Nucleus accumbens (tissue), 56 donors: Measurements from ENCODE around the gene SPRED2.

Source experiments
- DNase-seq, 56 donors: peaks; one replicate each; lab custom pipeline; 2025; lab: John Stamatoyannopoulos, UW

SPRED2 gene

DNA sequence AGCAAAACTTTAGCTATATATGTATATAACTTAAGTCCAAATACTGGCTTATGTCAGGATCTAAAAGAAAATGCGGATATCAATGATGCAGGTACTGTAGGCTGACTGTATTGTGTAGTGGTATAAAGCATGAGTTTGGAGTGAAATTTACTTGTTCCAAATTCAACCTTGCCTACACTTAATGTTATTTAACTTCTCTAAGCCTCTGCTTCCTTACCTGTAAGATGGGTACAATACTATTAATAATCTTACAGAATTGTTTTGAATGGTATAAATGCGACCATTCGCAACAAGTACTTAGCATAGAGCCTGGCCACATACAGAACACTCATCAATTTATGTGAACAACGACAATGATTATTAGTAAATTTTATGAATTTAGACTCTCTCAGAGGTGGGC, 62.4 kb downstream of the SPRED2 start:
- DNase-seq = no peak

DNA sequence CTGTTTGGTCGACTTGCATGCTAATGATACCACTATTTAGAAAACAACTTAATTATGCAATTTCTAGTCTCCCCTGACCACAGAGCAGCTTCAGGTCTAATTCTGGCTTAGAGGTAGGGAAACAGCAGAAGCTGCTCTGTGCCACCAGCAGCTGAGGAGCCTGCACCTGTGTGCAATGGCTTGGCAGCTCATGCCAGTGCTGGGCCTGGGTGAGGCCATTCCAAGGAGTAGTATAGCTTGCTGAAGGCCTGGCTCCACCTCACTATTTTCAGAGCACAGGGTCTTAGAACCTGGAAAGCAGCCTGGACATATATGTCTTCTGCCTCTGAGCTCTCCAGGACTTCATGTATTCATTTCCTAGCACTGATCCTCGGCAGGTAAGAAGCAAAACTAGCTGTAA, 62.8 kb downstream of the SPRED2 start:
- DNase-seq = no peak

DNA sequence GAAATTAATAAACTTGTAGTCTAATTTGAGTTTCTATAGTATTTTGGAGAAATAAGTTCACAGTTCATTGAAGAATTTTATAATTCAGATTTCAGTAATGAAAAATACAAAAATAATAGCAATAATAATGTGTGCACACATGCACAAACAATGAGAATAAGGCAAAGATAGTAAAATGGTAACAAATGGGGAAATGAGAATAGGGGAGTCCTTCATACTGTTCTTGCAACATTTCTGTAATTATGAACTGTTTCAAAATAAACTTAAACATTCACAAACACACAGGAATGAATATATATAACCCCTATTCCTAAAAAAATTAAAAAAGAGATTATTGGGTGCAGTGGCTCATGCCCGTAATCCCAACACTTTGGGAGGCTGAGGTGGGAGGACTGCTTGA, 63.9 kb downstream of the SPRED2 start:
- no peak for DNase-seq

DNA sequence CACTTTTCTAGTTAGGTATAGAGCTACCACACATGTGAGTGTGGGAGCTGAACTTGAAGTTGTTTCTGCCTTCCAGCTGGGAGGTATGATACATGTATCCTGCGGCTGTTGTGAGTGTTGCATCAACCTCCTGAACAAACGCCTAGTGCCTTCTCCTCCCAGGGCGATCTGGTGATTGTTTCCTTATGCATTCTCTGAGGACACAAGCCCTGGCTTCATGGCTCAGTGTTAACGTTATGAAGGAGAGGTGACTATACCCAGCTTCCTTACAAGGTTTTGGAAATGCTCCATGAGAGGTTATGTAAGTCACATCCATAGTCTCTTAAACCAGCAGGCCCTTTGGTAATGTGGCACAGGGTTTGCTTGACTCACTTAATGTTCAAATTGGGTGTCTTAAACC, 64.9 kb downstream of the SPRED2 start:
- no peak for DNase-seq

DNA sequence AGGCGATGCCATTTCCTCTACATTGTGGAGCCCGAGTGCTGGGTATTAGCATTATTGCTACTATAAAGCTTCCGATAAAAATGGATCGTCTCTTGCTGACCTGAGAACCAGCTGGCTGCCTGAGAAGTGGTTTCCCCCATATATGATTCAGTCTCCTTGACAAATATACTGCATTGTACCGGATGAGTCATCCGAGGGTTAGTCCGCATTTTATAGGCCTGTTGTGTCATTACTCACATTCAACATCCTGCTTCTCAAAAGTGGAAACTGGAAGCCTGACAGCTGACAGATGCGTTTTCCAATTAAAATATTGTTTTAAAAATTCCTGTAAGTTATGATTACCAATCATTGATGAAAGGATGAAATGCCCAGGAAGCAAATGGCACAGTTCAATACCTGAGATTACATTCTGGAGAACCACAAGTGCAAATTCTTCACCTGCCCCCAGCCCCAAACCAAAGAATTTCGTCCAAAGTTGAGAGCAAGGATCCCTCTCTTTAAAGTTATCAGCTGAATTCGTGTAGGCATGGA, 65.7 kb downstream of the SPRED2 start:
- no peak for DNase-seq

DNA sequence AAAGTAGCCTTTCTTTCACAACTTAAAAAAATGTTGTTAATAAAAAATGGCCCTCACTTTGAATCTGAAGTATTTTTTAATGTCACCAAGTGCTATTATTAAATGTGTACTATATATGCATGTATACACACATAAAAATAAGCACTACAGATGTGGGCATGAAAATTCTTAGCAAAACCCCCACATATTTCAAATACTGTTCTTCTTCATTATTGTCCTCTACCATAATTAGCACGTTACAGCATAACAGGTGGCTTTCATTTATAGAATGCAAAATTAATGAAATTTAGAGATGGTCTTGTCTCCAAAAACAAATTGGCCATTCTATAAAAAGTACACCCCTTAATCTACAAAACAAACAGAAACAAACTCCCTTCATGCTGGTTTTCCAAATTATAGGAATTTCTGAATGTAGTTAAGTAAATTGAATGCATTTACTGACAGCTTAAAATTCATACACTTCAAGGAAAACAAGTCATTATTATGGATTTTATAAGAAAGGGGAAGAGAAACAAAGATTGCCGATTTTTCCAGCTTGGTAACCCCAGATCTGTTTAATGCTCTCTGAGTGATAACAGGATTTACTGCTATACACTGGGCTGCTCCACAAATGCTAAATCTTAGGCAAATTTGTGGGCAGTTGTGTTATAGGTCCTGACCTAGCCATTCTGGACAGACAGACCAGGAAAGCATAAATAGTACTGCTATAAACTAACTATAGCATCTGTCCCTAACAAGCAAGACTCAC, 67.2 kb downstream of the SPRED2 start:
- DNase-seq = no peak

DNA sequence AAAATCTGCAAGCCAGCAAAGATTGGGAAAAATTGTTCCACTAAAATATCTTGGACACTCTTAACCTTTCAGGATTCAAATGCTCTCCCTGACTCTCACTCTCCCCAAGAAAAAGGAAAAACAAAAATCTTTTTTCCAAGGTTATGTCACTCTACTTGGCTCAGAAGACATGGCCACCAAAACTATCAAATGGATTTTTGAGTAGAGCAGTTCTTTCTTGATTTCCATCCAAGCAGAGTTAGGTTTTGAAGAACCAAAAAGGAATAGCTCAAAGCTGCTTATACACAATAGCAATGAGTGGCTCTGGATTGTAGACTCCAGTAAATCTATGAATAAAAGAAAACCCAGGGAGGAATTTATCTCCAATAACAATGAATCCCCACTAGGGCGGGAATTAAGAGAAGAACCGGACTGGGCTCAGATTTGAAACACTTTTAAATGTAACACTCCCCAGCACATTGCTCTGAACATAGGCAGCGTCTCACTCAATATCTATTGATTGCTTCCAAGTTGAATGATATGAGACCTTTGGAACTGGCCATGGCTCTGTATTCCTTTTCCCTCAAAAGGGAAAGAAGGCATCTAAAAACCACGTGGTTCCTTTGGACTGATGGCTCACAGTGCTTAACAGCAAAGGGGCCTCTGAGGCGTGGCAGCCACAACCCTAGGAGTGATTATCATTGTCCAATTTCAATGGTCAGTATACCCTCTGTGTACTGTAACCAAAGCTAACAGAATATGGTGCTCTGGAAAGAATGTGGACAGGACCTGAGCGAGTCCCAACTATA, 68.3 kb downstream of the SPRED2 start:
- no peak for DNase-seq

DNA sequence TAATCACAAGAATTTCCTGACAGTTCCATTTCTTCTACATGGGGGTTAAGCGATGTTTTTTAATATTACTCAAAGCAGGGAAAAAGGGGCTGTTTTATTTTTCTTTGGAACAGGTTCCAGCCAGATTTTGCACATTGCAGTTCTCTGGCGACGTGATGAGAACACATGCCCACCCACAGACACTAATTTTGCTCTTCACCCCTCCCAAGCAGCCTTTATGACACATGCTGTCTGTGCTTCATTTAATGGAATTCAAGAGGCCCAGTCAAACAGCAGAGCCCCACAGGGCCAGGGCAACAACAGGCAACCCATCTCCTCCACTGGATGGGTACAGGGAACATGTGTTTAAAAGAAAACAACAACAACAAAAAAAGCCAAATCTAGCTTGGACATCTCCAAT, 70.8 kb downstream of the SPRED2 start:
- DNase-seq = peak in 23 of 56 donors; percentile 2 to 53 (median 23)

DNA sequence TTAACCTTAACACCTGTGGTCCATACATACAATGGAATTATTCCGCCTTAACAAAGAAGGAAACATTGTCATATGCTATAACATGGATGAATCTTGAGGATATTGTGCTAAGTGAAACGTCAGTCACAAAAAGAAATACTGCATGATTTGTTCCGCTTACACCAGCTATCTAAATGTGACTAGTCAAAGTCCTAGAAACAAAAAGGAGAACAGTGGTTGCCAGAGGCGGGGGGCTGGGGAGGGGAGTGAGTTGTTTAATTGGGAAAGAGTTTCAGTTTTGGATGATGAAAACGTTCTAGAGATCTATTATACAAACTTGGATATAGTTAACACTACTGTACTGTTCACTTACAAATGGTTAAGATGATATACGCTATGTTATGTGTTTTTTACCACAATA, 72.0 kb downstream of the SPRED2 start:
- DNase-seq = no peak

DNA sequence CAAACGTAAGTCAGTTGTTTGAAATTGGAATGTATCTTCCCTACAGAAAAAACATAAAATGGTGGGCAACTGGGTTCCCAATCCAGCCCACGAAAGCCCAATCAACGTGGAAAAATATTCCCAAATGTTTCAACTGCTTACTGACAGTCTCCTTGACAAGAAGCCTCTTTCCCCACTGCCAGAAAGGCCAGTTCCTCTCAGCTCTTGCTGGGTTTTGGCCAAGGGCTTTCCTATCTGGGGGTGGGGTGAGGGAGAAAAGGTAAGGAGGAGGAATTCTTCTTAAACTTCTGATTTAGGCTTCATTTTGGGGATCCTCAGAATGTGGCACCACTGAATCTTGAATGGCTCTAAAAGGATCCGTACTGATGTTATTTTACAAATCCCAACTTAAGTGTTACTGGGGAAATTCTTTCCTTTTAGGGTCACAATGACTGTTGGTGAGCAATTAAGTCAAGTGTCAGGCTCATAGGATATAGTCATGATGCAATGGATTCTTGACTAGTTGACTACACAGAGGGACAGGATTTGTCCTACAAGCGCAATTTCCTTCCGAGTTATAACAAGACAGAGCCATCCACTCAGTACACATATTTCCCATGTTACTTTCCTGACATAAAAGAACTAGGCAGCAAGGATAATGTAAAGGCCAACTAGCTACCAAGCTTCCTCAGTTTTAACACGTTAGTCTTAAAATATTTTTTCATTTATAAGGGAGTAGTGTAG, 73.6 kb downstream of the SPRED2 start:
- DNase-seq = no peak

DNA sequence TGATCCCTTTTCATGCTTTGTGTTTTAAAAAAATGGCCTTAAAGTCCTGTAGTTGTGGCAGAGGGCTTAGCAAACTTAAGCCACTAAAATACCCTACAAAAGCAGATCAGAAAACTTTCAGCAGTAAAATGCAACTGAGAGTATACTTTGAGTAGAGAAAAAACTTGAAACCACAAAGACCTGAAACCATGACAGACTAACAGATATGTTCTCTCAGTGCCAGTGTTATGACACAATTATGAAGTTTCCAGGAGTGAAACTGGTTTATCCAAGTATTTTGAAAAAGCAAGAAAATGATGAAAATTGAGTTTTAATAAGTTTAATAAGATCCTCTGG, 74.5 kb downstream of the SPRED2 start:
- DNase-seq = no peak

DNA sequence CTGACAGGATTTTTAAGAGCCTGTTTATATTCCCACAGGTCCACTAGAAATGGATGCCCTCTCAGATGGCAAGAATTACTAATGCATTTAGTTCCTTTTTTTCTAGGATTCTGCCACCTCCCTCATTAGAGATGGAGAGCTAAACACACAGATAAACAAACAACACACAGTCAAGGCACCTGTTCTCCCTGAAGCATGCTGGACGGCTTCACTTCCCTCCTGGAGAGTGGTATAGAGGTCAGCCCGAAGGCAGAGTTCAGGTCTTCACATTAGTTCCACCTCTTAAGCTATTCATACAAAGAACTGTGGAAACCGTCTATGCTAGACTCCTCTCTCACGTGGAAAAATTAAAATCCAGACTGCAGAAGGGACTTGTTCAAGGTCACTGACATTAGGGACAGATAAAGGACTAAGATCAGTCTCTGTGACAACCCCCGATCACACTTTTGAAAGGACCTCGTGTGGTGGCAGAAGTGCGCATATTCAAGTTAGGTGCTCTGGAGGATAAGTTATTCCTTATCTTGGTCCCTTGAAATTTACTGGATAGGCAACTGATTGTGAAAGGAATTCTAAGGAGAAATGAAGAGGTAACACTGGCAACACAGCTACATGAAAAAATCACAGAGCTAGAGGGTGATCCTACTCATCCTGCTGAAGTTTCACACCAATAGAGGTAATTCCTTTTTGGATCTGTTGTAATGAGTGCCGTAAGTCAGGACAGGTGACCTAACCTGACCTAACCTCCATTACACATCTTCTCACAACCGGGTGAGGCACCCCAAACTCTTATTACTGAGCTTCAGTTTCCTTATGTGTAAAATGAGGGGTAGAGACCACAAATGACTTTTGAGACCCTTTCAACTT, 75.1 kb downstream of the SPRED2 start:
- no peak for DNase-seq

DNA sequence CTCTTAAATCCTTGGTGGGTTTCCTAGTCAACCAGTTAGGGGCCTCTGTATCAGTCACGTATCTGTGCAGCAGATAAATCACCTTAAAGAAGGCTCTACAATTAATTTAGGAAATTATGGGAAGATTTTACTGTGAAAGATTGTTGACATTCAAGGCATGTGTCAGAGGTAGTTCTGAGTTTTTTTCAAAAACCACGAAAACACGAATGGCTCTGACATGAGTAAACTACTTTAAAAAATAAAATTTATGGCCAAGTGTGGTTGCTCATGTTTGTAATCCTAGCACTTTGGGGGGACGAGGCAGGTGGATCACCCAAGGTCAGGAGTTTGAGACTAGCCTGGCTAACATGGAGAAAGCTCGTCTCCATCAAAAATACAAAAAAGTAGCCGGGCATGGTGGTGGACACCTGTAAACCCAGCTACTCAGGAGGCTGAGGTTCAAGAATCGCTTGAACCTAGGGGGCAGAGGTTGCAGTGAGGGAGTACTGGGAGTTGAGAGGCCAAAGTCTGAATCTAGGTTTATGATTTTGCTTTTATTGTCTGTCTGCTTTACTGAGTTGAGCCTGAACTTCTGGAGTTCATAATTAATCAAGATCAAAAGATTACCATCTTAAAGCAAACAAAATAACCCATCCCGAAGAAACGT, 77.1 kb downstream of the SPRED2 start:
- no peak for DNase-seq

DNA sequence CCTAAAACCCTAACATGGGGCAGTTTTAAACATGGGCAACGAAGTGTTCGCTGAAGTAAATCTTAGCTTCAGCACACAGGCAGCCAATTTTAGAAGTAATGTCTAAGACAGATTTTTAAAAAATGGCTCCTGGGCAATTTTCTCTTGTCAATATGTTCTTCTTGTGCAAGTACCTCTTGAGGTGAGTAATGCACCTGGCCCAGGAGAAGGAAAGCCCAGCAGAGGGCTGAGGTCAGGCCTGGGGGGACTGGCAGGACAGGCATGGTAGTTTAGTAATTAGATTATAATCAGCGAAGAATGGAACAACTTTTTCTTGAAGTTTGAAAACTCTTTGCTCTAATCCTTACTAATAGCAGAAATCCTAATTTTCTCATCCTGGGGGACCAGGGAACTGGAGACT, 77.6 kb downstream of the SPRED2 start:
- no peak for DNase-seq

DNA sequence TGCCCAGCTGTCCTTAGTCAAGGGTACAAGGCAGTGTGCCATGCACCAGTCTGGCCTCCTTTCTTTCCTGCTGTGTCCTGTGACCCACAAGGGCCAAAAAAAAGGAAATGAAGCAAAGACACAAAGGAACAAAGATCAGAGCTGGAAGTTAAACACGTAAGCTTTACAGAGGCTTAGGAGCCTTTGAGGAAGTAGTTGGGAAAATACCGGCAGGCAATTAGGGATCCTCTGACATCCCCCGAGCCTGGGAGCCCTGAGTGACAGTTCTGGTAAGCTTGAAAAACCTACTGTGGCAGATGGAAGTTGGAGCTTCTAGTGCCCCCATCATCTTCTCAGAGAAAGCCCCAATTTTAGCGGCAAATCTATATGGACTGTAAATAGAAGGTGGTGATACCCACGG, 78.5 kb downstream of the SPRED2 start:
- no peak for DNase-seq

DNA sequence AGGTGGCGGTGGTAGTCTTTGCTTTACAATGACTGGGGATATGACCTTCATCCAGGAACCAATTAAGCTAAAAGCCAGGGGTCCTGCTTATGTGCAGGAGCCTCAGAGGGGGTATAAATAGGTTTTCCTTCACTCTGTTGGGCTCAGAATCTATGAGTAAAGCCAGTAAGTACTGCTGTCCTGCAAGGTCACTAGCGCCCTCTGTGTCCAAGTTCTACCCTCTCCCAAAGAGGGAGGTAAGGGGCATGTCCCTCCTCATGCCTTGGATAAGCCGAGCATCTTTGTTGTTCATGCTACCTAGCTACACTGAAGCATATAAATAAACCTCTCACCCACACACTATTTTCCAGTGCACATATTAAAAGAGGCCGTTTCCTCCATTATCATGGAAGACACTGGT, 79.4 kb downstream of the SPRED2 start:
- no peak for DNase-seq

DNA sequence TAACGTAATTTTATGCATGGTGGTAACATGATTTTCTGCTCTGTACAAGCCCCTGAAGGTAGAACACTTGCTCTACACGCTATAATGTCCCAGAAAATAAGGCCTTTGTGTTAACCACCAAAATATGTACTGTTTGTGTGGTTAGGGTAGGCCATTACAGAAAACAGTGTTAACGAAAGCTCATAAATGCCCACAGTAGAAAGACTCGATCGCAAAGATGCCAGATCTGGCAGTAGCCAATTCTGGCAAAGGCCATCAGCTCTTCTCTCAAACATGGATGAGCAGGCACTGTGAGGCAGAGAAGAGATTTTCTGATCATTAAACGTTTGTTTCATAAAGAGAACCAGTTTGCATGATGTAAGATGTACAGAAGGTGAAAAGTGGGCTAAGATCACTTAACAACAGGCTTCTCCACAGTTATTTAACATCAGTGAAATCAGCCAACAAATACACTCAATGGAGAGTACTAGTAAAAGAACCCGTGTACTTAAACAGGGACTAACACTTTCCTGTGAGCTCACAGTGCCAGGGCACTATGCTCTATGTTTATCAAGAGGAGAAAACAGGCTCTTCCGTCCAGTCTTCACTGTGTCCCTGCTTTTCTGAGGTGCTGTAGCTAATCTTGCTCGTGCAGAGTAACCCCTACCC, 80.3 kb downstream of the SPRED2 start:
- DNase-seq = no peak

DNA sequence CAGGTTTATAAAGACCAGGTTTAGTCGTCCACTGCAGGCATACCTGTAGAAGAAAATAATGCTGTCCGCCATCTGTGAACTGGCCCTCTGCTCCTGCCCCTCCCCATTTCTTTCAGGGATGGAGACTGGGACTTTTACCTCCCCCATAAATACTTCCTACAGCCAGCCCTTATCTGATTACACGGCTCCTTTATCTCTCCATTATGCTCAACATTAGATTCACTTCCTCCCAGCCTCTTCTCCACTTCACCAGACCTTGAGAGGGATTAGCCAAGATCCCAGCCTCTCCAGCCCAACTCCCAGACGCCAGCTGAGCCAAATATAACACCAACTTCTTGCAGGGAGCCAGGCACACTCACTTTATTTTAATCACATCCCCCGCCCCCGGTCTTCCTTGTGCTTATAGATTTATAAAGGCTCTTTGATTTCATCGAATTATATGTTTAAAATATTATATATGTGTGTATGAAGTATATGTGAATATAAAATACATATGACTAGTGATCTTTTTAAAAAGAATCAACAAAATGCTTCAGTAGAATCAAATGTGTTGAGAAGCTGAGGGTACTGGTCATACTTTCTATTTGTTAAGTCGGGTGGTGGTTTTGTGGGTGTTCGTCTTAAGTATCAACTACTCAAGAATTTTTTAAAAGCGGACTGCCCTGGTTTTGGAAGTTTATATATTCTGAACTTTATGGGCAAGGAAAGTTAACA, 81.0 kb downstream of the SPRED2 start:
- DNase-seq = no peak

DNA sequence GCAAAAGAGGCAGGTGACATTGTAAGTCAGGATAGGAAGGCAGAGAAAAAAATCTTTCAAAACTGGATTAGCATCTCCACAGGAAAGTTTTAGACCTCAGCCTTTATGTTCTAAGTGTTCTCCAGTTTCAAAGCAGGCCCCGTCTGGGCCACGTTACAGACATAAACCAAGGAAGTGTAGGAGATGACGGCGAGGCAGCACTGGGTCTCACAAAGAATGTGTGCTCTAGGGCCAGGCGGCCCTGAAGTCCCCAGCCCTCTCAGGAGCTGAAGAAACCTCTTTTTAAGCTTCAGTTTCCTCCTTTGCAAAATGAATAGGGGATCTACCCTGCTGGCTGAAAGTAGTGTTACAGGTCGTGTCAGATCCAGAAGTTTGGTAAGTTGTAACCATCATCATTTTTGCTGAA, 81.7 kb downstream of the SPRED2 start:
- no peak for DNase-seq
